ENCODE data around the gene ZDHHC5. TPM values are rescaled to one million over a fixed set of nuclear protein-coding genes. Genes with fewer than 3 reads are reported as not detected.
A peak's percentile ranks its signal among the peaks of the same experiment; 100 is the strongest.

The ZDHHC5 gene
- total RNA-seq, 1 donor from 2014 or later: 53.9 TPM

GRCh38 chr11:57652662-57653061, 15.3 kb upstream of the ZDHHC5 start:
- no peak overlapping the region for H3K4me3 Mint-ChIP-seq
- H3K36me3 Mint-ChIP-seq: no peaks in the 10 kb centered on the region
- H3K4me1 Mint-ChIP-seq: peaks cover 51% of the 10 kb centered on the region
- no peaks in the 10 kb centered on the region for H3K9me3 Mint-ChIP-seq
- no peak for DNase-seq (ENCODE audit: low spot score in 2 of 2, unreplicated experiment in 2 of 2)
- H3K27me3 Mint-ChIP-seq (ENCODE audit: low read depth): no peaks in the 10 kb centered on the region
- peak overlapping the region; percentile 27 for H3K27ac Mint-ChIP-seq
- no peak for TF ChIP-seq CTCF (IDR thresholded peaks at IDR 0.05; ENCODE audit: unreplicated experiment)

GRCh38 chr11:57653163-57653562, 14.8 kb upstream of the ZDHHC5 start:
- peaks cover 49% of the 10 kb centered on the region for H3K4me1 Mint-ChIP-seq
- no peak overlapping the region for H3K4me3 Mint-ChIP-seq
- H3K36me3 Mint-ChIP-seq: no peaks in the 10 kb centered on the region
- no peaks in the 10 kb centered on the region for H3K27me3 Mint-ChIP-seq (ENCODE audit: low read depth)
- H3K27ac Mint-ChIP-seq: peak overlapping the region; percentile 27
- no peaks in the 10 kb centered on the region for H3K9me3 Mint-ChIP-seq
- no peak for TF ChIP-seq CTCF (IDR thresholded peaks at IDR 0.05; ENCODE audit: unreplicated experiment)
- no peak for DNase-seq (ENCODE audit: low spot score in 2 of 2, unreplicated experiment in 2 of 2)

GRCh38 chr11:57656885-57657193, 11.1 kb upstream of the ZDHHC5 start:
- peak overlapping the region; percentile 97 for H3K27ac Mint-ChIP-seq

GRCh38 chr11:57657194-57658022, 10.5 kb upstream of the ZDHHC5 start, which contains the start of gene CLP1:
CLP1 (plus strand) TSS chr11:57657762; CDS start chr11:57659477, 1,715 bp downstream.
- peaks cover 12% of the 10 kb centered on the region for H3K36me3 Mint-ChIP-seq
- DNase-seq (ENCODE audit: low spot score in 2 of 2, unreplicated experiment in 2 of 2): peak; percentile 96 to 97
- H3K27ac Mint-ChIP-seq: peak within 1 kb of the TSS; percentile 97
- H3K27me3 Mint-ChIP-seq (ENCODE audit: low read depth): no peaks in the 10 kb centered on the region
- peaks cover 21% of the 10 kb centered on the region for H3K4me1 Mint-ChIP-seq
- H3K4me3 Mint-ChIP-seq: peak within 1 kb of the TSS; percentile 99
- H3K9me3 Mint-ChIP-seq: no peaks in the 10 kb centered on the region
- TF ChIP-seq CTCF (IDR thresholded peaks at IDR 0.05; ENCODE audit: unreplicated experiment): no peak

More at GRCh38 chr11:57656885-57657193, 11.1 kb upstream of the ZDHHC5 start:
- no peaks in the 10 kb centered on the region for H3K27me3 Mint-ChIP-seq (ENCODE audit: low read depth)
- peaks cover 12% of the 10 kb centered on the region for H3K36me3 Mint-ChIP-seq
- TF ChIP-seq CTCF (IDR thresholded peaks at IDR 0.05; ENCODE audit: unreplicated experiment): no peak
- no peak for DNase-seq (ENCODE audit: low spot score in 2 of 2, unreplicated experiment in 2 of 2)
- peaks cover 21% of the 10 kb centered on the region for H3K4me1 Mint-ChIP-seq
- peak overlapping the region; percentile 99 for H3K4me3 Mint-ChIP-seq
- H3K9me3 Mint-ChIP-seq: no peaks in the 10 kb centered on the region

- no peak for DNase-seq (ENCODE audit: low spot score in 2 of 2, unreplicated experiment in 2 of 2)
- H3K4me3 Mint-ChIP-seq: peak overlapping the region; percentile 99
- peaks cover 19% of the 10 kb centered on the region for H3K4me1 Mint-ChIP-seq
- no peaks in the 10 kb centered on the region for H3K27me3 Mint-ChIP-seq (ENCODE audit: low read depth)
- no peaks in the 10 kb centered on the region for H3K9me3 Mint-ChIP-seq
- H3K27ac Mint-ChIP-seq: peak overlapping the region; percentile 97
- H3K36me3 Mint-ChIP-seq: peaks cover 12% of the 10 kb centered on the region
- no peak for TF ChIP-seq CTCF (IDR thresholded peaks at IDR 0.05; ENCODE audit: unreplicated experiment)
These were observed 9.9 kb upstream of the ZDHHC5 start for GRCh38 chr11:57658023-57658361.

All from mesothelial cell of epicardium (in vitro differentiated cells).